NCI-H226 (cell line): ENCODE data around the gene S100A9.

Experiments used
- DNase-seq: peaks from one replicate; pipeline ENCODE4 v3.0.0-alpha.2; 2015

Gene S100A9

GRCh38 chr1:153361480-153362109 is 3.9 kb downstream of the S100A9 start:
- DNase-seq = no peak

- DNase-seq = no peak
Observed at GRCh38 chr1:153362187-153362775, 4.6 kb downstream of the S100A9 start.

GRCh38 chr1:153363641-153364040 is 6.0 kb downstream of the S100A9 start:
- DNase-seq = no peak

GRCh38 chr1:153364156-153364555 is 6.5 kb downstream of the S100A9 start:
- DNase-seq = no peak

GRCh38 chr1:153364766-153365666 is 7.4 kb downstream of the S100A9 start:
- DNase-seq = no peak

- no peak for DNase-seq
Observed at GRCh38 chr1:153365696-153366095, 8.0 kb downstream of the S100A9 start.

- no peak for DNase-seq
Observed at GRCh38 chr1:153366261-153366660, 8.6 kb downstream of the S100A9 start.

- DNase-seq = no peak
Observed at GRCh38 chr1:153367090-153367489, 9.4 kb downstream of the S100A9 start.

- no peak for DNase-seq
Observed at GRCh38 chr1:153368495-153368894, 10.8 kb downstream of the S100A9 start.

GRCh38 chr1:153370146-153370545 is 12.5 kb downstream of the S100A9 start:
- no peak for DNase-seq

- DNase-seq = no peak
Observed at GRCh38 chr1:153371231-153371630, 13.6 kb downstream of the S100A9 start.

- no peak for DNase-seq
Observed at GRCh38 chr1:153372571-153372970, 14.9 kb downstream of the S100A9 start.

GRCh38 chr1:153374071-153374470 is 16.4 kb downstream of the S100A9 start:
- DNase-seq = no peak

GRCh38 chr1:153375511-153375910 is 17.9 kb downstream of the S100A9 start, which contains the start of gene S100A12:
Gene S100A12, minus strand, starts transcription at chr1:153375621. Its CDS starts 1,029 bp downstream, at chr1:153374592.
- peak; percentile 95 for DNase-seq

GRCh38 chr1:153379591-153379990 is 21.9 kb downstream of the S100A9 start:
- DNase-seq = no peak

- DNase-seq = no peak
Observed at GRCh38 chr1:153380711-153381110, 23.1 kb downstream of the S100A9 start.

- no peak for DNase-seq
Observed at GRCh38 chr1:153384958-153385580, 27.4 kb downstream of the S100A9 start.

GRCh38 chr1:153386500-153386901 is 28.8 kb downstream of the S100A9 start:
- DNase-seq = no peak

- no peak for DNase-seq
Observed at GRCh38 chr1:153387001-153387400, 29.3 kb downstream of the S100A9 start.

GRCh38 chr1:153387785-153388184 is 30.1 kb downstream of the S100A9 start:
- no peak for DNase-seq

GRCh38 chr1:153389401-153389800 is 31.7 kb downstream of the S100A9 start:
- DNase-seq = no peak

- no peak for DNase-seq
Observed at GRCh38 chr1:153389973-153390879, 32.6 kb downstream of the S100A9 start.
